ENCODE results near the gene MCF2L. TPM values are rescaled to one million over a fixed set of nuclear protein-coding genes. Genes with fewer than 3 reads are reported as not detected.

The MCF2L gene
- total RNA-seq, 1 donor from 2014 or later = 5.6 TPM

- Mint-ChIP-seq H3K27me3 (ENCODE audit: unreplicated experiment) (peaks cover 36% of the 10 kb centered on the region), H3K36me3 (ENCODE audit: unreplicated experiment) (peaks cover 3% of the 10 kb centered on the region), H3K4me3 (ENCODE audit: unreplicated experiment) (no peak overlapping the region), H3K4me1 (ENCODE audit: unreplicated experiment) (peaks cover 6% of the 10 kb centered on the region), H3K27ac (ENCODE audit: unreplicated experiment) (no peak overlapping the region), H3K9me3 (ENCODE audit: unreplicated experiment) (no peaks in the 10 kb centered on the region)
- no peak for TF ChIP-seq CTCF (IDR thresholded peaks at IDR 0.05)
- DNase-seq (ENCODE audit: extremely low spot score, unreplicated experiment) = no peak
Measured at GRCh38 chr13:112973577-112973951, 4.5 kb downstream of the MCF2L start.

GRCh38 chr13:112974125-112974524 is 5.1 kb downstream of the MCF2L start:
- Mint-ChIP-seq H3K27ac (ENCODE audit: unreplicated experiment) (no peak overlapping the region), H3K9me3 (ENCODE audit: unreplicated experiment) (no peaks in the 10 kb centered on the region), H3K4me1 (ENCODE audit: unreplicated experiment) (peaks cover 6% of the 10 kb centered on the region), H3K27me3 (ENCODE audit: unreplicated experiment) (peaks cover 36% of the 10 kb centered on the region), H3K36me3 (ENCODE audit: unreplicated experiment) (peaks cover 3% of the 10 kb centered on the region), H3K4me3 (ENCODE audit: unreplicated experiment) (no peak overlapping the region)
- TF ChIP-seq CTCF (IDR thresholded peaks at IDR 0.05) = no peak
- no peak for DNase-seq (ENCODE audit: extremely low spot score, unreplicated experiment)

- no peak for TF ChIP-seq CTCF (IDR thresholded peaks at IDR 0.05)
- Mint-ChIP-seq H3K9me3 (ENCODE audit: unreplicated experiment) (no peaks in the 10 kb centered on the region), H3K27ac (ENCODE audit: unreplicated experiment) (no peak overlapping the region), H3K36me3 (ENCODE audit: unreplicated experiment) (peaks cover 3% of the 10 kb centered on the region), H3K27me3 (ENCODE audit: unreplicated experiment) (peaks cover 31% of the 10 kb centered on the region), H3K4me3 (ENCODE audit: unreplicated experiment) (no peak overlapping the region), H3K4me1 (ENCODE audit: unreplicated experiment) (peaks cover under 1% of the 10 kb centered on the region)
- no peak for DNase-seq (ENCODE audit: extremely low spot score, unreplicated experiment)
Measured at GRCh38 chr13:112974671-112975070, 5.7 kb downstream of the MCF2L start.

- no peak overlapping the region for H3K27ac Mint-ChIP-seq (ENCODE audit: unreplicated experiment)
- H3K4me1 Mint-ChIP-seq (ENCODE audit: unreplicated experiment) = no peaks in the 10 kb centered on the region
- no peaks in the 10 kb centered on the region for H3K9me3 Mint-ChIP-seq (ENCODE audit: unreplicated experiment)
- H3K27me3 Mint-ChIP-seq (ENCODE audit: unreplicated experiment) = peaks cover 23% of the 10 kb centered on the region
- TF ChIP-seq CTCF (IDR thresholded peaks at IDR 0.05) = no peak
- no peak for DNase-seq (ENCODE audit: extremely low spot score, unreplicated experiment)
- H3K36me3 Mint-ChIP-seq (ENCODE audit: unreplicated experiment) = peaks cover 3% of the 10 kb centered on the region
- H3K4me3 Mint-ChIP-seq (ENCODE audit: unreplicated experiment) = no peak overlapping the region
Measured at GRCh38 chr13:112975401-112975939, 6.5 kb downstream of the MCF2L start.

- H3K36me3 Mint-ChIP-seq (ENCODE audit: unreplicated experiment) = peaks cover 2% of the 10 kb centered on the region
- no peaks in the 10 kb centered on the region for H3K9me3 Mint-ChIP-seq (ENCODE audit: unreplicated experiment)
- H3K4me3 Mint-ChIP-seq (ENCODE audit: unreplicated experiment) = no peak overlapping the region
- TF ChIP-seq CTCF (IDR thresholded peaks at IDR 0.05) = no peak
- no peak for DNase-seq (ENCODE audit: extremely low spot score, unreplicated experiment)
- H3K27me3 Mint-ChIP-seq (ENCODE audit: unreplicated experiment) = peaks cover 12% of the 10 kb centered on the region
- no peaks in the 10 kb centered on the region for H3K4me1 Mint-ChIP-seq (ENCODE audit: unreplicated experiment)
- H3K27ac Mint-ChIP-seq (ENCODE audit: unreplicated experiment) = no peak overlapping the region
Measured at GRCh38 chr13:112976526-112976925, 7.5 kb downstream of the MCF2L start.

All from osteocyte (in vitro differentiated cells).